OCI-LY1 (cell line): Measurements from ENCODE around the gene COX4I1.

Experiments used
- H2AFZ ChIP-seq: fragments of 200-600 bp; sonication (generic), shearing (Covaris generic); 2 replicates; pipeline ENCODE4 v1.6.0; 2014; ENCODE audit warnings: antibody characterized with exemption, mild to moderate bottlenecking, low read length
- H3F3A ChIP-seq: fragments of 200-600 bp; sonication (generic), shearing (Covaris generic); 2 replicates; pipeline ENCODE4 v1.6.0; 2014; ENCODE audit warnings: mild to moderate bottlenecking, antibody characterized with exemption, low read length, moderate library complexity; ENCODE audit not compliant: insufficient read depth
- H3K27ac ChIP-seq: fragments of 200-600 bp; sonication (generic); 2 replicates; pipeline ENCODE4 v1.5.1; 2014; ENCODE audit warnings: low read length, mixed run types, mild to moderate bottlenecking, low read depth; ENCODE audit not compliant: poor library complexity, severe bottlenecking
- H3K27me3 ChIP-seq: fragments of 200-600 bp; sonication (generic); 2 replicates; pipeline ENCODE4 v1.6.0; 2014; ENCODE audit warnings: antibody characterized with exemption, mild to moderate bottlenecking, low read length, moderate library complexity; ENCODE audit not compliant: insufficient read depth
- H3K36me3 ChIP-seq: fragments of 200-600 bp; sonication (generic); 2 replicates; pipeline ENCODE4 v1.6.1; 2014; ENCODE audit warnings: mild to moderate bottlenecking, antibody characterized with exemption, low read length, moderate library complexity, mixed read lengths; ENCODE audit not compliant: insufficient read depth
- H3K4me1 ChIP-seq: fragments of 200-600 bp; sonication (generic); 2 replicates; pipeline ENCODE4 v1.5.1; 2014; ENCODE audit warnings: mild to moderate bottlenecking, low read length, moderate library complexity; ENCODE audit not compliant: insufficient read depth, severe bottlenecking
- H3K4me2 ChIP-seq: fragments of 200-600 bp; sonication (generic), shearing (Covaris generic); 2 replicates; pipeline ENCODE4 v1.6.1; 2014; ENCODE audit warnings: low read length
- H3K4me3 ChIP-seq: fragments of 200-600 bp; sonication (generic); 2 replicates; pipeline ENCODE4 v1.5.1; 2014; ENCODE audit warnings: low read length, low read depth, mild to moderate bottlenecking, mixed read lengths; ENCODE audit not compliant: poor library complexity, severe bottlenecking
- H3K79me2 ChIP-seq: fragments of 200-600 bp; shearing (Covaris generic); 2 replicates; pipeline ENCODE4 v1.6.1; 2016; ENCODE audit warnings: mixed run types, low read length, mixed read lengths; ENCODE audit not compliant: insufficient read depth
- H3K9ac ChIP-seq: fragments of 200-600 bp; sonication (generic), shearing (Covaris generic); 2 replicates; pipeline ENCODE4 v1.6.1; 2014; ENCODE audit warnings: mild to moderate bottlenecking, low read length, mixed read lengths
- H3K9me2 ChIP-seq: fragments of 200-600 bp; sonication (generic), shearing (Covaris generic); 2 replicates; pipeline ENCODE4 v1.6.1; 2014; ENCODE audit warnings: low read depth, mild to moderate bottlenecking, low read length, mixed read lengths
- H3K9me3 ChIP-seq: fragments of 200-600 bp; shearing (Covaris generic); 2 replicates; pipeline ENCODE4 v1.6.1; 2014; ENCODE audit warnings: low read length, mixed read lengths
- H4K20me1 ChIP-seq: fragments of 200-600 bp; sonication (generic), shearing (Covaris generic); 2 replicates; pipeline ENCODE4 v1.6.0; 2016; ENCODE audit warnings: mild to moderate bottlenecking, low read length; ENCODE audit not compliant: insufficient read depth
- CTCF ChIP-seq: fragments of 200-600 bp; sonication (generic), shearing (Covaris generic); IDR thresholded peaks from 2 replicates; pipeline ENCODE4 v1.5.1; 2017; ENCODE audit warnings: mild to moderate bottlenecking, antibody characterized with exemption, low read length, moderate library complexity, mixed read lengths
- EZH2 ChIP-seq: fragments of 200-600 bp; sonication (generic), shearing (Covaris generic); IDR thresholded peaks from 2 replicates; pipeline ENCODE4 v1.8.0; 2017; ENCODE audit warnings: borderline replicate concordance, mixed run types, mild to moderate bottlenecking, antibody characterized with exemption, low read length, moderate library complexity, mixed read lengths

COX4I1 gene

GRCh38 chr16:85854935-85855334, 55.4 kb downstream of the COX4I1 start:
- H3K36me3 ChIP-seq: no peaks in the 10 kb centered on the region
- no peaks in the 10 kb centered on the region for H3K9me2 ChIP-seq
- no peak overlapping the region for H2AFZ ChIP-seq
- no peaks in the 10 kb centered on the region for H3K27me3 ChIP-seq
- no peak for TF ChIP-seq CTCF
- no peak for TF ChIP-seq EZH2
- no peak overlapping the region for H3K9ac ChIP-seq
- no peak overlapping the region for H3K4me2 ChIP-seq
- no peak overlapping the region for H3K4me3 ChIP-seq
- H3K27ac ChIP-seq: no peak overlapping the region
- H3K4me1 ChIP-seq: peaks cover 3% of the 10 kb centered on the region
- H3K9me3 ChIP-seq: no peaks in the 10 kb centered on the region; the same call in 1 of the 2 replicates
- no peaks in the 10 kb centered on the region for H4K20me1 ChIP-seq
- no peaks in the 10 kb centered on the region for H3F3A ChIP-seq
- no peaks in the 10 kb centered on the region for H3K79me2 ChIP-seq

- Histone ChIP-seq H3K27me3 (no peaks in the 10 kb centered on the region; the same call in 1 of the 2 replicates), H3F3A (no peaks in the 10 kb centered on the region)
Measured at GRCh38 chr16:85856079-85856478, 56.6 kb downstream of the COX4I1 start.

GRCh38 chr16:85856585-85856984, 57.1 kb downstream of the COX4I1 start:
- no peaks in the 10 kb centered on the region for H3K36me3 ChIP-seq
- H3K9me2 ChIP-seq: no peaks in the 10 kb centered on the region
- no peaks in the 10 kb centered on the region; the same call in 1 of the 2 replicates for H3K27me3 ChIP-seq
- H3K4me1 ChIP-seq: peaks cover 3% of the 10 kb centered on the region
- H4K20me1 ChIP-seq: no peaks in the 10 kb centered on the region
- H3F3A ChIP-seq: no peaks in the 10 kb centered on the region
- no peak for TF ChIP-seq CTCF
- no peak for TF ChIP-seq EZH2
- H3K79me2 ChIP-seq: no peaks in the 10 kb centered on the region
- no peak overlapping the region for H2AFZ ChIP-seq
- H3K4me2 ChIP-seq: no peak overlapping the region
- no peak overlapping the region for H3K27ac ChIP-seq
- no peak overlapping the region for H3K9ac ChIP-seq
- H3K9me3 ChIP-seq: no peaks in the 10 kb centered on the region; the same call in 1 of the 2 replicates
- no peak overlapping the region for H3K4me3 ChIP-seq

More at GRCh38 chr16:85856079-85856478, 56.6 kb downstream of the COX4I1 start:
- H3K9me3 ChIP-seq: no peaks in the 10 kb centered on the region; the same call in 1 of the 2 replicates
- H2AFZ ChIP-seq: no peak overlapping the region
- no peaks in the 10 kb centered on the region for H3K9me2 ChIP-seq
- peaks cover 3% of the 10 kb centered on the region for H3K4me1 ChIP-seq
- H3K4me3 ChIP-seq: no peak overlapping the region
- no peaks in the 10 kb centered on the region for H3K36me3 ChIP-seq
- H3K79me2 ChIP-seq: no peaks in the 10 kb centered on the region
- no peak overlapping the region for H3K9ac ChIP-seq
- H4K20me1 ChIP-seq: no peaks in the 10 kb centered on the region
- TF ChIP-seq CTCF: no peak
- TF ChIP-seq EZH2: no peak
- H3K27ac ChIP-seq: no peak overlapping the region
- no peak overlapping the region for H3K4me2 ChIP-seq
